SJSA1 (cell line): ENCODE data around the gene DYNC1I1. TPM values are rescaled to one million over a fixed set of nuclear protein-coding genes. Genes with fewer than 3 reads are reported as not detected.
A peak's percentile ranks its signal among the peaks of the same experiment; 100 is the strongest.

Experiments
- DNase-seq, 2 experiments: peaks; one replicate each; pipeline ENCODE4 v3.0.0-alpha.2; 2015 to 2020; ENCODE audit warnings: low spot score in 2 of 2, low read depth in 1 of 2
- H3K27ac ChIP-seq: fragments of 250-450 bp; sonication (Bioruptor Pico); 2 replicates; pipeline ENCODE4 v1.5.1; 2020; ENCODE audit warnings: mild to moderate bottlenecking, moderate library complexity
- H3K27me3 ChIP-seq: fragments of 250-450 bp; sonication (Bioruptor Pico); replicated peaks from 2 replicates; pipeline ENCODE4 v1.5.1; 2020; ENCODE audit warnings: mild to moderate bottlenecking, moderate library complexity
- H3K36me3 ChIP-seq: fragments of 250-450 bp; sonication (Bioruptor Pico); 2 replicates; pipeline ENCODE4 v1.5.1; 2020; ENCODE audit warnings: mild to moderate bottlenecking
- H3K4me1 ChIP-seq: fragments of 250-450 bp; sonication (Bioruptor Pico); replicated peaks from 2 replicates; pipeline ENCODE4 v1.6.1; 2021; ENCODE audit warnings: mild to moderate bottlenecking
- H3K4me3 ChIP-seq: fragments of 250-450 bp; sonication (Bioruptor Pico); 2 replicates; pipeline ENCODE4 v1.5.1; 2020; ENCODE audit warnings: mild to moderate bottlenecking
- H3K9me3 ChIP-seq: fragments of 250-450 bp; sonication (Bioruptor Pico); replicated peaks from 2 replicates; pipeline ENCODE4 v1.5.1; 2020; ENCODE audit warnings: mild to moderate bottlenecking
- total RNA-seq: library from RNA; depleted of rRNA; stranded (reverse); fragments of >200 nt; shearing (Covaris generic); gene quantifications from 2 replicates; pipeline ENCODE4 v1.2.3, GENCODE V29; 2014; rRNA removed

DYNC1I1 gene
- total RNA-seq = 3.9 and 6.2 TPM in 2 replicates

GRCh38 chr7:95772298-95772770, at the start of gene DYNC1I1:
DYNC1I1 (plus strand) TSS chr7:95772554; CDS start chr7:95804730, 32,176 bp downstream.
- Histone ChIP-seq H3K9me3 (no peaks in the 10 kb centered on the region), H3K4me3 (peak within 1 kb of the TSS; percentile 58), H3K27ac (no peak within 1 kb of the TSS), H3K27me3 (0 out of 2 replicates have a peak, but pooled peaks cover 3% of the 10 kb centered on the region), H3K4me1 (peaks cover 11% of the 10 kb centered on the region), H3K36me3 (no peaks in the 10 kb centered on the region)
- peak; percentile 56 to 79 for DNase-seq

- Histone ChIP-seq H3K27me3 (no peaks in the 10 kb centered on the region), H3K4me3 (no peak overlapping the region), H3K36me3 (no peaks in the 10 kb centered on the region), H3K9me3 (no peaks in the 10 kb centered on the region), H3K4me1 (no peaks in the 10 kb centered on the region), H3K27ac (no peak overlapping the region)
- peak in 1 of 2 experiments; percentile 15 for DNase-seq
Observed at GRCh38 chr7:95723583-95724180, 48.7 kb upstream of the DYNC1I1 start.

- Histone ChIP-seq H3K27ac (no peak overlapping the region), H3K4me1 (no peaks in the 10 kb centered on the region), H3K36me3 (no peaks in the 10 kb centered on the region), H3K9me3 (no peaks in the 10 kb centered on the region), H3K4me3 (no peak overlapping the region), H3K27me3 (no peaks in the 10 kb centered on the region)
- no peak for DNase-seq
Observed at GRCh38 chr7:95725205-95725604, 47.1 kb upstream of the DYNC1I1 start.

GRCh38 chr7:95730493-95731280, 41.7 kb upstream of the DYNC1I1 start:
- no peak overlapping the region for H3K4me3 ChIP-seq
- H3K36me3 ChIP-seq = no peaks in the 10 kb centered on the region
- H3K27ac ChIP-seq = no peak overlapping the region
- H3K9me3 ChIP-seq = no peaks in the 10 kb centered on the region
- no peaks in the 10 kb centered on the region for H3K27me3 ChIP-seq
- DNase-seq = no peak
- H3K4me1 ChIP-seq = no peaks in the 10 kb centered on the region

- no peaks in the 10 kb centered on the region for H3K36me3 ChIP-seq
- no peaks in the 10 kb centered on the region for H3K9me3 ChIP-seq
- H3K4me3 ChIP-seq = no peak overlapping the region
- no peak overlapping the region for H3K27ac ChIP-seq
- H3K4me1 ChIP-seq = no peaks in the 10 kb centered on the region
- no peak for DNase-seq
- H3K27me3 ChIP-seq = no peaks in the 10 kb centered on the region
Observed at GRCh38 chr7:95736635-95737034, 35.7 kb upstream of the DYNC1I1 start.

- no peak overlapping the region for H3K27ac ChIP-seq
- no peaks in the 10 kb centered on the region for H3K27me3 ChIP-seq
- no peak overlapping the region for H3K4me3 ChIP-seq
- H3K4me1 ChIP-seq = no peaks in the 10 kb centered on the region
- no peaks in the 10 kb centered on the region for H3K36me3 ChIP-seq
- no peak for DNase-seq
- no peaks in the 10 kb centered on the region for H3K9me3 ChIP-seq
Observed at GRCh38 chr7:95737828-95738505, 34.4 kb upstream of the DYNC1I1 start.

GRCh38 chr7:95749044-95749443, 23.3 kb upstream of the DYNC1I1 start:
- no peak for DNase-seq
- Histone ChIP-seq H3K36me3 (no peaks in the 10 kb centered on the region), H3K9me3 (no peaks in the 10 kb centered on the region), H3K4me3 (no peak overlapping the region), H3K27ac (no peak overlapping the region), H3K27me3 (no peaks in the 10 kb centered on the region; the same call in 1 of the 2 replicates), H3K4me1 (no peaks in the 10 kb centered on the region)

- DNase-seq = no peak
- no peak overlapping the region for H3K27ac ChIP-seq
- H3K4me3 ChIP-seq = no peak overlapping the region
- H3K36me3 ChIP-seq = no peaks in the 10 kb centered on the region
- no peaks in the 10 kb centered on the region for H3K4me1 ChIP-seq
- H3K27me3 ChIP-seq = no peaks in the 10 kb centered on the region; the same call in 1 of the 2 replicates
- no peaks in the 10 kb centered on the region for H3K9me3 ChIP-seq
Observed at GRCh38 chr7:95749515-95749914, 22.8 kb upstream of the DYNC1I1 start.

GRCh38 chr7:95753440-95753839, 18.9 kb upstream of the DYNC1I1 start:
- Histone ChIP-seq H3K36me3 (no peaks in the 10 kb centered on the region), H3K27ac (no peak overlapping the region), H3K27me3 (peaks cover 8% of the 10 kb centered on the region), H3K4me1 (no peaks in the 10 kb centered on the region), H3K9me3 (no peaks in the 10 kb centered on the region), H3K4me3 (no peak overlapping the region)
- DNase-seq = no peak

- Histone ChIP-seq H3K27me3 (peaks cover 8% of the 10 kb centered on the region), H3K4me1 (no peaks in the 10 kb centered on the region), H3K27ac (no peak overlapping the region), H3K36me3 (no peaks in the 10 kb centered on the region), H3K4me3 (no peak overlapping the region), H3K9me3 (no peaks in the 10 kb centered on the region)
- no peak for DNase-seq
Observed at GRCh38 chr7:95755277-95755934, 16.9 kb upstream of the DYNC1I1 start.

- H3K27me3 ChIP-seq = peaks cover 12% of the 10 kb centered on the region
- no peak overlapping the region for H3K4me3 ChIP-seq
- H3K9me3 ChIP-seq = no peaks in the 10 kb centered on the region
- no peak for DNase-seq
- no peaks in the 10 kb centered on the region for H3K4me1 ChIP-seq
- H3K27ac ChIP-seq = no peak overlapping the region
- no peaks in the 10 kb centered on the region for H3K36me3 ChIP-seq
Observed at GRCh38 chr7:95758187-95758586, 14.2 kb upstream of the DYNC1I1 start.

GRCh38 chr7:95766086-95766485, 6.3 kb upstream of the DYNC1I1 start:
- H3K27me3 ChIP-seq = 0 out of 2 replicates have a peak, but pooled peaks cover 4% of the 10 kb centered on the region
- no peaks in the 10 kb centered on the region for H3K36me3 ChIP-seq
- no peaks in the 10 kb centered on the region for H3K9me3 ChIP-seq
- H3K4me1 ChIP-seq = no peaks in the 10 kb centered on the region
- H3K4me3 ChIP-seq = no peak overlapping the region
- H3K27ac ChIP-seq = no peak overlapping the region
- no peak for DNase-seq

- Histone ChIP-seq H3K4me3 (no peak overlapping the region), H3K36me3 (no peaks in the 10 kb centered on the region)
Observed at GRCh38 chr7:95766657-95767056, 5.7 kb upstream of the DYNC1I1 start.

More at GRCh38 chr7:95766657-95767056, 5.7 kb upstream of the DYNC1I1 start:
- DNase-seq = no peak
- Histone ChIP-seq H3K4me1 (no peaks in the 10 kb centered on the region), H3K27ac (no peak overlapping the region), H3K9me3 (no peaks in the 10 kb centered on the region), H3K27me3 (no peaks in the 10 kb centered on the region)
